Choroid plexus epithelial cell (primary cell): ENCODE data around the gene MCRIP1.

Experiments
- DNase-seq: peaks from one replicate; pipeline ENCODE4 v3.0.0-alpha.2; 2010; ENCODE audit warnings: low read depth
- H3K4me3 ChIP-seq: 2 replicates; pipeline ENCODE4 v1.5.1; 2011; ENCODE audit warnings: low read depth, mild to moderate bottlenecking, control low read depth, low read length, moderate library complexity
- TF ChIP-seq, protein P1 (sequence below): conservative IDR thresholded peaks from 2 replicates; pipeline ENCODE4 v1.5.1; 2011; ENCODE audit warnings: low read depth, mild to moderate bottlenecking, control low read depth, inconsistent platforms, low read length, moderate library complexity

MCRIP1 gene

DNA sequence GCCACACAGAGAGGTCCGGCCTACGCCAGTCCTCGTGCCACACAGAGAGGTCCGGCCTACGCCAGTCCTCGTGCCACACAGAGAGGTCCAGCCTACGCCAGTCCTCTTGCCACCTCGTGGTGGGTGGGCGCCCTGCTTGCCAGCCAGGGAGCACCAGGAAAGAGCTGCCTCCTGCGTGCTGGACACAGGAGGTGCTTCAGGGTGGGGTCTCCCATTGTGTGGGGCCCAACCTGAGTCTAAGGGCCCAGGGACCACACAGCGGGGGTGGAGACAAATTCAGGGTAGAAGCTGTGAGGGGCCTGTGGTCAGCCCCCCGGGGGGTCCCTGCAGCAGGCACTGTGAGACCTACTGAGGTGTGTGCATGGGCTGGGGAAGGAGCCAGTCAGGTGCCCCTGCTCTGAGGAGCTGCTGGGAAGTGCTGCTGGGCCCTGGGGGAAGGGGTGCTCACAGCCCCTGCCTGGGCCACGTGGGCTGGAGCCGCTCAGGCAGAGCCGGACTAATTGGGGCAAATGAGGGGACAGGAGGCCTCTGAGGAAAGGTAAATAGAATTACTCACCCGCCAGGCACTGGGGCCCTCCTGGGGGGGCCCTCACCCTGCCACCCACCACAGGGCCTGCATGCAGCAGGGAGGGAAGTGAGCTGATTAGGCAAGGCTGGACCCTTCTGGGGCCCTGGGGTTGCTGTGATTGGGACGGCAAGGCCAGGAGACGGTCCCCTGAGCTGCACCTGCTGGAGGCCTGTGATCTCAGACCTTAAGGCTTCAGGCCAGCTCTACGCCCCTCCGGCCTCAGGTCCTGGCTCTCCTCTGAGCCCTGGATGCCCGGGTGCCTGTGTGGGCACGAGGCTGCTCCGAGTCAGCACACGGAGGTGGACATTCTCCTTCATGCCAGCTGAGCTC, 18.1 kb downstream of the MCRIP1 start:
- DNase-seq = no peak
- TF ChIP-seq, protein P1, sequence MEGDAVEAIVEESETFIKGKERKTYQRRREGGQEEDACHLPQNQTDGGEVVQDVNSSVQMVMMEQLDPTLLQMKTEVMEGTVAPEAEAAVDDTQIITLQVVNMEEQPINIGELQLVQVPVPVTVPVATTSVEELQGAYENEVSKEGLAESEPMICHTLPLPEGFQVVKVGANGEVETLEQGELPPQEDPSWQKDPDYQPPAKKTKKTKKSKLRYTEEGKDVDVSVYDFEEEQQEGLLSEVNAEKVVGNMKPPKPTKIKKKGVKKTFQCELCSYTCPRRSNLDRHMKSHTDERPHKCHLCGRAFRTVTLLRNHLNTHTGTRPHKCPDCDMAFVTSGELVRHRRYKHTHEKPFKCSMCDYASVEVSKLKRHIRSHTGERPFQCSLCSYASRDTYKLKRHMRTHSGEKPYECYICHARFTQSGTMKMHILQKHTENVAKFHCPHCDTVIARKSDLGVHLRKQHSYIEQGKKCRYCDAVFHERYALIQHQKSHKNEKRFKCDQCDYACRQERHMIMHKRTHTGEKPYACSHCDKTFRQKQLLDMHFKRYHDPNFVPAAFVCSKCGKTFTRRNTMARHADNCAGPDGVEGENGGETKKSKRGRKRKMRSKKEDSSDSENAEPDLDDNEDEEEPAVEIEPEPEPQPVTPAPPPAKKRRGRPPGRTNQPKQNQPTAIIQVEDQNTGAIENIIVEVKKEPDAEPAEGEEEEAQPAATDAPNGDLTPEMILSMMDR = no peak
- H3K4me3 ChIP-seq = no peak overlapping the region

DNA sequence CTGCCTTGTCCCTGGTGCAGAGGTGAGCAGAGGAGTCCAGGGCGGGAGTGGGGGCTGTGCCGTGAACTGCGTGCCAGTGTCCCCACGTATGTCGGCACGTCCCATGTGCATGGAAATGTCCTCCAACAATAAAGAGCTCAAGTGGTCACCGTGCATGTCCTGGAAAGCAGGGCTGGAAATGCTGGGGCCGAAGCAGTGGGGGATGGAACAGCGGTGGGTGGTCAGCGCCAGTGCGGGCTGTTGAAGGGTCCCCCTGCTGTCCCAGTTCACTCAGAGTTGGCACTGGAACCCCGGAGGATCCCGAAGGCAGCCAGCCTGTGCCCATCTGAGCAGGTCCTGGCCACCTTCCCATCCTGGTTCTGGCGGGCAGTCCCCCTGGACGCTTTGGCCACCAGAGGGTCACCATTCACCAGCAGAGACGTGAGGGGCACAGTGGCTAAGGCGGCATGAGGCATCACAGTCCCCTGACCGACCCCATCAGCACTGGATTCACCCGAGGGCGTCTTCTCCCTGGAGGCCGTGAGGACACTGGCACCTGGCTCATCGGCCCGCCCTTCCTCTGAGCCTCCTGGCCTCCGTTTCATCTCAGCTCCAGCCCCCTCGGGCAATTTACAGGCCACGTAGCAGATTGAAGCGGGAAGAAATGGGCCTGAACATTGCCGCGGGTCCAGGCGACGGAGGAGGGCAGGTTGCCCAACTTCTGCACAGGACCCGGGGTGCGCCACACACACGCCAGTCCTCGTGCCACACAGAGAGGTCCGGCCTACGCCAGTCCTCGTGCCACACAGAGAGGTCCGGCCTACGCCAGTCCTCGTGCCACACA, 19.0 kb downstream of the MCRIP1 start:
- H3K4me3 ChIP-seq = no peak overlapping the region
- DNase-seq = no peak
- TF ChIP-seq, protein P1 = no peak

DNA sequence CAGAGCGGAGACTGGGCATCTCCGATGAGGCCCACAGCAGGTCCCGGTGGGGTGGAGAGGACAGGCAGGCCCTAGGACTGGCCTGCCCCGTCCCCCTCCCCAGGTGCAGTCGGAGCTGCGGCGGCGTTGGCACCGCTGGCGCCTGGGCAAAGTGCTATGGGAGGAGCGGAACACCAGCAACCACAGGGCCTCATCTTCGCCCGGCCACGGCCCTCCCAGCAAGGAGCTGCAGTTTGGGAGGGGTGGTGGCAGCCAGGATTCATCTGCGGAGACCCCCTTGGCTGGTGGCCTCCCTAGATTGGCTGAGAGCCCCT, 19.8 kb downstream of the MCRIP1 start:
- TF ChIP-seq, protein P1 = no peak
- no peak overlapping the region for H3K4me3 ChIP-seq

DNA sequence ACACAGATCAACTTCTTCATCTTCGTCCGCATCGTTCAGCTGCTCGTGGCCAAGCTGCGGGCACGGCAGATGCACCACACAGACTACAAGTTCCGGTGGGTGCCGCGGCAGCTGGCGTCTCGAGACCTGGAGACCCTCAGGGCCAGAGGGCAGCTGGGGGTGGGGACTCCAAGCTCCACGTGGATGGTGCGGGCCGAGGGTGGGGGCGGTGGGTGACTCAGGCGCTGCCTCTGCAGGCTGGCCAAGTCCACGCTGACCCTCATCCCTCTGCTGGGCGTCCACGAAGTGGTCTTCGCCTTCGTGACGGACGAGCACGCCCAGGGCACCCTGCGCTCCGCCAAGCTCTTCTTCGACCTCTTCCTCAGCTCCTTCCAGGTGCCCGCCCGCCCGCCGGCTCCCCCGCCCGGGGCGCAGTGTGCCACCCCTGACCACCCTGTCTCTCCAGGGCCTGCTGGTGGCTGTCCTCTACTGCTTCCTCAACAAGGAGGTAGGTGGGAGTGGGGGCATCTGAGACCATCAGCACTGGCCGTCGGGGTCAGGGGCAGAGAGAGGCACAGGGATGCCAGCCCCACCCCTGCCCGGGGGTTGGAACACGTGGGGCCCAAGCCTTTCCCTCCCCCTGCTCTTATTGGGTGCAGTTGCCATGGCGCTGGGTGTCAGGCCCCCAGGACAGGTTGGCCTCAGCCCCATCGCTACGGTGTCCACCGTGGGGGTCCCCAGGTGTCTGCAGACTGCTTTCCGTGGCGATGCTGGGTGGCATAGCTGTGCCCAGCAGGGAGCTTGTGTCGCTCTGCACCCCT, 20.3 kb downstream of the MCRIP1 start:
- no peak for DNase-seq
- H3K4me3 ChIP-seq = no peak overlapping the region
- TF ChIP-seq, protein P1 = no peak

More for the DNA sequence above, 19.8 kb downstream of the MCRIP1 start:
- DNase-seq = no peak

DNA sequence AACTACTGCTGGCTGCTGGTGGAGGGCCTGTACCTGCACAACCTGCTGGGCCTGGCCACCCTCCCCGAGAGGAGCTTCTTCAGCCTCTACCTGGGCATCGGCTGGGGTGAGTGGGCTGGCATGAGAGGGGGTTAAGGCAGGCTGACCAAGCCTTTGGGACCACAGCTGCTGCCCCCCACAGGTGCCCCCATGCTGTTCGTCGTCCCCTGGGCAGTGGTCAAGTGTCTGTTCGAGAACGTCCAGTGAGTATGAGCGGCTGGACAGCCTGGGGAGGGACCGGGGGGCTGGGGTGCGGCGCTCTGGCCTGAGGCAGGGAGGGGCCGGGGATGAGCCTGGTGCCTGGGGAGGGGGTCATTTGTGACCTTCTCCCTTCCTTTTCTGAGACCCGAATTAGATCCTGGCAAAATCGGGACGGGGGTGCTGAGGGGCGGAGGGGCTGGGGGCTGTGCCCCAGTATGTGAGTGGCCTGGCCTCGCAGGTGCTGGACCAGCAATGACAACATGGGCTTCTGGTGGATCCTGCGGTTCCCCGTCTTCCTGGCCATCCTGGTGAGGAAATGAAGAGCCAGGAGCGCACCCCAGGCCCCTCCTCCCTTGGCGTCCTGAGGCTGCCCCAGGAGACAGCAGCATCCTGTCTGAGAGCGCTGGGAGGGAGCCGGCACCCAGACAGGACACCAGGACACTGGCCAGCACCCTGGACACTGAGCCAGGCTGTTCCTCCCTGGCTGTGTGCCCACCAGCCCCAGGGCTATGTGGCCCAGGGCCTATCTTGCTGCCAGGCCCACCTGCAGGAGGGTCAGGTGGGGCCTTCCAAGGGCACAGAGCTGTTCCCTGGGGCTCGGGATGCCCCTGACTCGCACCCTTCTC, 21.2 kb downstream of the MCRIP1 start:
- H3K4me3 ChIP-seq = no peak overlapping the region
- TF ChIP-seq, protein P1 = no peak
- DNase-seq = no peak

DNA sequence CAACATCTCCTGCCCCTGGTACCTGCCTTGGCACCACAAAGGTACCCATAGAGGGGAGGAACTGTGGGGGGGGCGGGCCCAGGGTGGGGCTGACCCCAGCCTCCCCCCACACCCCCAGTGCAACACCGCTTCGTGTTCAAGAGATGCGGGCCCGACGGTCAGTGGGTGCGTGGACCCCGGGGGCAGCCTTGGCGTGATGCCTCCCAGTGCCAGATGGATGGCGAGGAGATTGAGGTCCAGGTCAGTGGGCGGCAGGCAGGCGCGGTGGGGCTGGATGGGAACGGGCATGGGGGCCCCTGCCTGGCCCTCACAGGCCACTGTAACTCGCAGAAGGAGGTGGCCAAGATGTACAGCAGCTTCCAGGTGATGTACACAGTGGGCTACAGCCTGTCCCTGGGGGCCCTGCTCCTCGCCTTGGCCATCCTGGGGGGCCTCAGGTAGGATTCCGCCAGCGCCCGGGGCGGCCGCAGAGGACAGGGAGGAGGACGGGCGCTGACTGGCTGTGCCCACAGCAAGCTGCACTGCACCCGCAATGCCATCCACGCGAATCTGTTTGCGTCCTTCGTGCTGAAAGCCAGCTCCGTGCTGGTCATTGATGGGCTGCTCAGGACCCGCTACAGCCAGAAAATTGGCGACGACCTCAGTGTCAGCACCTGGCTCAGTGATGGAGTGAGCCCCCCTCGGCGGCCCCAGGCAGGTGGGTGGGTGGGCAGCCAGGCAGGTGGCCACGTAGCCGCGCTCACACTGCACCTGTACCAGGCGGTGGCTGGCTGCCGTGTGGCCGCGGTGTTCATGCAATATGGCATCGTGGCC, 22.0 kb downstream of the MCRIP1 start:
- DNase-seq = no peak
- TF ChIP-seq, protein P1 = no peak
- H3K4me3 ChIP-seq = no peak overlapping the region
